C4-2B (cell line): Measurements from ENCODE around the gene CENPX.

Experiments
- CTCF ChIP-seq: fragments of 450-650 bp; conservative IDR thresholded peaks from 2 replicates; pipeline ENCODE4 v1.5.1; 2017; ENCODE audit warnings: mild to moderate bottlenecking
- ZFX ChIP-seq: fragments of 450-650 bp; IDR thresholded peaks from 2 replicates; pipeline ENCODE4 v1.6.1; 2017

DNA sequence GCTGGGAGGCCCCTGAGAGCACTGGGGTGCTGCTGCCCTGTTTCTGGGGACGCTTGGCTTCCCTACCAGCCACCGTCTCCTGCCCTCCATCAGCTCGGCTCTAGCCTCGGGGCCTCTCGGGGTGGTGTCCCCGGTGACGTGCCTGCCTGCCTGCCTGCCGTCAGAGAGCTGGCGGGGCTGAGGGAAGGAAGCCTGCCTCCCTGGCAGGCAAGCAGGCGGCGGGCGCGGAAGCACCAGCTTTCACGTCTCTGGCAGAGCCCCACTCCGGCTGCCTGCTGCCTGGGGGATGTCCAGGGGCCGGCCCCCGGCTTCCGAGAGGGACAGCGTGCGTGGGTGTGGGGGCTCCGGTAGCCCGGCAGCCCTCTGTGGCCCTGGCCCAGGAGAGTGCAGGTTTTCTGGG lies 9.3 kb downstream of the CENPX start:
- no peak for TF ChIP-seq CTCF
- no peak for TF ChIP-seq ZFX
